HuH-7.5 (cell line): ENCODE results near the gene C14orf180.

Experiments
- DNase-seq: peaks from one replicate; pipeline ENCODE4 v3.0.0; 2011; ENCODE audit warnings: low spot score

The C14orf180 gene

DNA sequence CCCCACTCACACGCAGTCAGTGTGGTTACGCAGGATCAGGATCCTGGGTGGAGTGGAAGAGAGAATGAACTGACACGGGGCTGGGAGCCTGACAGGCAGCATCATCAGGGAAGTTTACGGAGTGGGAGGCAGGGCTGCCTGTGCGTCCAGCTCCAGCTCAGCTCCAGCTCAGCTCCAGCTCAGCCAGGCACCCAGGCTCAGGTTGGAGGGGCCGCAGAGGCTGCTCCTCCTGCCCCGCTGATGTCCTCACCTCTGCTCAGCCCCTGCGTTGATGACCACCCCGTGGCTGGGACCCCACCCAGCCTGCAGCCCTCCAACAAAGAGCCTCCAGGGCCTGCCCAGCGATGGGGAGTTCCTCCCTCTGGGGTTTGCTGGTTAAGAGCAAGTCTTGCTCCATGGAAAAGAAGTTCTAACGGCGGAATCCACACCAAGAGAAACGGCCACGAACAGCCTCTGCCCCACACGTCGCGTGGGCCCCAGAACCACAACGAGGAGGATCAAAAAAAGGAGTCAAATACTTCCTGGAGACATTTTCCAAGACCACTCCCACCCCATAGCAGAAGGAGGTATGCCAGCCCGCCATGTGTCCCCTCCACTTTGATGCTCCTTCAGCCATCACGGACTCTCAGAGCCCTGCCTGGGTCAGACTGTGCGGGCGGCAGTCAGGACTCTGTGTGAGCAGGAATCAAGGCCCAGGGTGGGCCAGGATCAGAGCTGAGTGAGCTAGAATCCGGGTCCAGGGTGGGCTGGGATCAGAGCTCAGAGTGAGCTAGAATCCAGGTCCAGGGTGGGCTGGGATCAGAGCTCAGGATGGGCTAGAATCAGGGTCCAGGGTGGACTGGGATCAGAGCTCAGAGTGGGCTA, 17.7 kb upstream of the C14orf180 start:
- no peak for DNase-seq

DNA sequence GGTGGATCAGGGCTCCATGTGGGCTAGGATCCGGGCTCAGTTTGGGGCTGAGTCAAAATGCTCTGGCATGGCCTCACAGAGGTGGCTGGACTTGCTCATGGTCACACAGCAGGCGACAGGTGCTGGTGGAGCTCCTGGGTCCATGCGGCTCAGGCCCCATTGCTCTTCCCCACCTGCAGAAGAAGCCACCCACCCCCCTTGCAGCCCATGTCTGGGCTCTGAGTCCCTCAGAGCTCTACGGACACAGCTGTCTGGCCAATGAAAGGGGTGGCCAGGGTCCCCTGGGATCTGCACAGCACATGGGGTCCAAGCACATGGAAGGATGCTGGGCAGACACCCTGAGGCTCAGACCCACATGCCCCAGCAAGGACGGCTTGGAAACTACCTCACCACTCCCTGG, 17.0 kb upstream of the C14orf180 start:
- DNase-seq, result no peak

DNA sequence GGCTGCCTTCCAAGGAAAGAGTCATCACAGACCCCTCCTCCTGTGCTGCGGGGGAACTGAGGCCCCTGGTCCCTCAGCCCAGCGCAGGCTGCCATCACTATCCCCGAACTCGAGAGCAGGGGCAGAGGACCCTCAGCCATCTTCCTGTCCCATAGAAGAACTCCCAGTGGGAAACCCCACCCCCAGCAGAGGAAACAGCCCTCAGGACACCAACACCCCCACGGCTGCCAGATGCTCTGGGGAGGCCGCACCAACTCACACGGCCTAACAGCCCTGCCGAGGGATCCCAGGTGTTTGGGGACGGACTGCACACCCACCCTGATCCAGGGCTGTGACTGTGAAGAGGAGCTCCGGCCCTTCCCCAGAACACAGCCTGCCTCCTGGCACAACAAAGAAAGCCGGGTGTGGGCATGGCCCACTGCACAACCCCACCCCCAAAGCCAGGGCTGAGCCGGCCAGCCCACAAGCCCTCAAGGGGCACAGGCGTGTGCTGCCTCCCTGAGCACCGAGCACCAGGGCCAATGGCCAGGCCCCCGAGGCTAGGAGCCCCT, 16.3 kb upstream of the C14orf180 start:
- no peak for DNase-seq

DNA sequence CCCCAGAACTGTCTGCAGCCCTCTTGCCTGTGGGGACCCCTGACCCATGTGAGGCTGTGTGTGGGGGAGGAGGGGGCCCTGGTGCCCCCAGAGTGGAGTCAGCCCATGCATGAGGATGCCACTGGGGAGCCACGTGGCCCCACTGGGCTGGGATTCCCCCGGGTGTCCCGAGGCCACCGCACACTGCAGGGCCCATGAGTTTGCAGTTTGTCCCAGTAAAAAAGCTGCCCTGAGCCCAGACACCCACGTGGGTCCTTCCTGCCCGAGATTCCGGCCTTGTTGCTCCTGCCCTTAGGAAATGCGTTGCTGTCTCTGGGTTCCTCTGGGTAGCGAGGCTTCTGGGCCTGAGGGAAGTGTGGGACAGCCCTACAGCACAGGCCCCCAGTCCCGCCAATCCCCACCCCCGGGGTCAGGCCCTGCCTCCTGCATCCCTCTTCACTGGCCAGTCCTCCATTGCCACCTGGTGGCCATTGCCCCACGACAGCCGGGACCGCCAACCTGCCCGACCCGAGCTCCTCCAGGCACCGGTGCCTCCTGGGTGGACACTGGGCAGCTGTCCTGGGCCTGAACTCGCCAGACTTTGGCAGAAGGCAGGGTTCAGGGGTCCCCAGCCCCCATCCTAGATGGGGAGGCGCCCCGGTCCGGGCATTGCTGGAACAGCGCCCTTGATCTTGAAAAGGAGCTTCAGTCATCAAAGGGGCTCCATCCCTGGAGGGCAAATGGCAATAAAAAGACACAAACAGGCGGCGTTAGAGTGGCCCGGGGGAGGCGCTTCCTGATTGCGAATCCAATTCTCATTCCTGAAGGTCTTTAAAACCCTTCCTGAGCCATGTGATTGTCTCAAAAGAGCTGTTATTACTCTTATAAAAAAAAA, 15.6 kb upstream of the C14orf180 start:
- DNase-seq, result peak; percentile 96

DNA sequence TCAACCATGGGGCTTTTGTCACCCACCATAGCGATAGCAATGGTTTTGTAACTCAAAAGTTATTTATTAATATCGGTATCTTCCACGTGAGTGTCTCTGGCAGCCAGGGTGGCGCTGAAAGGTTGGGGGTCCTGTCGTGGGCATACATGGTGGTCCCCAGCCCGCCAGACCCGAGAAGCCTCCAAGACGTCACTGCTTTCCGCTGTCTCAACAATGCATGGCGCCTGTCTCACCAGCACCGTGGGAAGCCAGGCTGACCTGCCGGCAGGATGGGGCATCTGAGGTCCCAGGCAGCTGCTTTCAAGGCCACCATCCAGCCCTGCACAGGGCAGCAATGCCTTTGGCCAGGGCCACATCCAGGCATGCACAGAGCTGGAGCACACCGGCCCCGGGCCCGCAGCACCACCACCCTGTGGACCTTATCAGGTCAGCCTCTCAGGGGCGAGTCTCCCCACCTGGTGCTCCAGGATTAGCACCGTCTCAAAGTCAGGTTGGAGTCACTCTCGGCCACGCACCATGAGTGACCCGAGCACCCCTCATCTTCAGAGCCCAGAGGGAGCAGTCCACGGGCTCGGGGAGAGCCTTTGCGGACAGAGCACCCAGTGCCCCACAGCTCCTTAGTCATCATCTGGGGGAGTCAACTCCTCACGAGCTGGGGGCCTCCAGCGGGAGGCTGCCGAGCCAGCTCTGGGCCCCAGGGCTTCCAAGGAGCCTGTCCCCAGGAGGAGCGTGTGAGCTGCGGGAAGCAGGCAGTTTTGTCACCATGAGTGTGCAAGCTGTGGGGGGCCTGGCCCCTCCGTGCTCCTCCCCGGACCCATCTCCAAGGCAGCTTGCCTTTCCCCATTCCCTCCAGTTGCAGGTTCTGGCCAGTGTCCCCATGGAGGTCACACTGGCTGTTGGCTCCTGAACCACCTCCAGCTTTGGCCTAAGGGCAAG, 14.6 kb upstream of the C14orf180 start:
- no peak for DNase-seq

DNA sequence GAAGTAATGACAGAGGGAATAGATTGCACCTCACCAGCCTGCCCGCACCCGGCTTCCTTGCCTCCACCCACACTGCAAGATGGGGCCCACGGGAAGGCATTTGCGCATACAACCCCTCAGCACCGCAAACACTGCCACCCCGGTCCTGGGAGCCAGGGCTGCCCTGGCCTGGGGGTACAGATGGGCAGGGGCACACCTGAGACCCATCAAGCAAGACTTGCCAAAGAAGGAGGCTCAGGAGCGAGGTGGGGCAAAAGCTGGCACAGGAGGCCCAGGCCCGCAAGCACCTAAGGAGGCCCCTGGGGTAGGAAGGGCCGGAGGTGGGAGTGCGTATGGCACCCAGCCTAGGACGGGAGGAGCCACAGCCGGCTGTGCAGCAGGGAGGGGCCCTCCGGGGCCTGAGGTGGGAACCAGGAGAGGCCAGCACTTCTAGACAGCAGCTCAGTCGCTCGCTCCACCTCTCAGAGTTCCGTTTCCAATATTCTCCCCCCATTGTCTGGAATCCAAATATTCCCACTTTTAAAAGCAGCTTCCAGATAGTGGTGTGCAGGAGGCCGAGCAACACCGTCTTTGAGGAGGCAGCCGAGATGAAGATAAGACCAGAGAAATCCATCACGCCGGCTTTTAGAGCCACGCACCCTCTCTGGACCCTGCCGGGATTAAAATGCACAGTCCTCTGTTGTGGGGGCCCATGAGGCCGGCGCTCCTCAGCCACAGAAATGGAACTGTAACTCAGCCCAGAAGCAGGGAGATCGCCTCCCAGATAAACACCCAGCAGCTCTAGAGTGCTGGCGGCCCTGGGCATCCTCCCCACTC, 12.2 kb upstream of the C14orf180 start:
- DNase-seq, result no peak

DNA sequence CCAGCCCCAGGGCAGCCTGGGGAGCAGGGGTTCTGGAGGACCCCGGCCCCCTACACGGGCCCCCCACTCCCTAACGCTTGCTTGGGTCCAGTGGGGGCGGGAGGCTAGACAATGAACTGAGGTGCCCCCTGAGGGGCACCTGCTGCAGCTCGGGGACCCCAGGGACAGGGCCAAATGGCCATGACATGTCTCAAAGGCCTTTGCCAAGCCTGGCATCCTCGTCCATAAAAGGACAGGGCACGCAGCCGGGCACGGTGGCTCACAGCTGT, 11.7 kb upstream of the C14orf180 start:
- DNase-seq, result no peak

DNA sequence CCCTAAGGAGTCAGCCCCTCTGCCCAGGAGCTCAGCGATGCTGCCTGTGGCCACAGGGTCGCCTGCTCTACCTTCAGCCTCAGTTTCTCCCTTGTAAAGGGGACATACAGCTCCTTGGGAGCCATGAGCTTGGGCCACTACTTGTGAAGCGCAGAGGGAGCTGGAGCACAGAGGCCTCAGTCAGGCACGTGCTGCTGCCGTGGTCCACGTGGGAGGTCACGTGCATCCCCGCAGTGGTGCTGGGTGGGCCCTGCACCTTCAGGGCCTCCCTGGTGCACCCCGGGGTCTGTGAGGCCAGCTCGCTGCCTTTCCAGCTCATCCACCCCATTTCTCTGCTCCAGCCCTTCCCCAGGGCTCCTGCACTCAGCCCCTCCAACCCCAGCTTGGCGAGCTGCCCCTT, 10.9 kb upstream of the C14orf180 start:
- no peak for DNase-seq

DNA sequence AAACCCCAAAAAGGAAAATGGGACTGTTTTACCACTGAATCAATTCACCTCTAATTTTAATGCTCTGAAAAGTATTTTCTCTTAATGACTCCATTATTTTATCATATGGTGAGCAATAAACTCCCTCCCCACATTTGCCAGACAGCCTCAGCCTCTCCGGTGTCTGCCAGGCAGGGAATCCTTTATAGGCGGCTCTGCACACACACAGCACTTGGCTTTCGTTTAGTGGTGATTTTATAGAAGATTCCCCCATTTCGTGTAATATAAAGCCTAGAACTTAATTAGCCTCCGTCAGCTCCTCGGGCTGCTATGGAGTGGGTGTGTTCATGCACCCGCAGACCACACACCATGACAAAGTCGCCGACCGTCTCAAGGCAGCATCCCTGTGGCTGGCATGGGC, 10.1 kb upstream of the C14orf180 start:
- DNase-seq, result no peak

DNA sequence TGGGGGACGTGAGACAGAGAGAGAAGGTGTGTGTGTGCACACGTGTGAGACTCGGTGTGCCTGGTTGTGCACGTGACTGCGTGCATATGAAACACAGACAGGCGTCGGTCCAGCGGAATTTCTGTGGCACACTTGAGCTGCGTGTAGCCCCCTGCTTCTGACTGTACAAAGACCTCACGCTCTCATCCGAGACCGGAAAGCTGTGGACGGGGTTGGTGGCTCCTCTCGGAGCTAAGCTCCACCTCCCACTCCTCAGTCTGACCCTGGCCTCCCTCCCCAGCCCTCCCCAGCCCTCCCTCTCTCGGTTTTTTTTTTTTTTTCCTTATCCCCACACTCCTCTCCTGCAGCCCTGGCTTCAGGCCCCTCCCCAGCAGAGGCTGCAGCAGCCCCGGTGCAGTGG, 8.3 kb upstream of the C14orf180 start:
- DNase-seq, result no peak

DNA sequence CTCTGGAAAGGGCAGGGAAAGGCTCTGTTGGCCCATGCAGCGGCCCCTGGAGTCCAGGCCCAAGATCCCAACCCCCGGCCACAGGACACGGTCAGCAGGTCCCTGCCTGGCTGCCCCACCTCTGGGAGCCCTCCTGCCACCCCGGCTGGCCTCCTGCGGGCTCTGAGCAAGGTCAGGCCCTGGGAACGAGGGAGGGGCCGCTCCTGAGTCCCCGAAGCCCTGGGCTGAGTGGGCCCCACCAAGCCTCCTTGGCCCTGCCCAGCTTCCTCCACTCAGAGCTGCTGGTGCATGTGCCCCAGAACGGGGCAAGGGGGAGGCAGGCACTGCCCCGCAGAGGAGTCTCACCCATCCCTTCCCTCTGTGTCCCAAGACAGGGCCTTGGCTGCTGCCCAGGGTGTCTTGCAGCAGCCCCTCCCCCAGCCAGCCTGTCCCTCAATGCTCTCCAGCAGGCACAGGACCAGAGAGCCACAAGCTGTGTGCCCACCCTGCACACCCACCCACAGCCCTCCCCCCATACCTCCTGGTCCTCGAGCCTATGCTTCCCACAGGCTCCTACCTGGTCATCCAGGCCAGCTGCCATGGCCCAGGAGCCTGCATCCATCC, 7.4 kb upstream of the C14orf180 start:
- no peak for DNase-seq

DNA sequence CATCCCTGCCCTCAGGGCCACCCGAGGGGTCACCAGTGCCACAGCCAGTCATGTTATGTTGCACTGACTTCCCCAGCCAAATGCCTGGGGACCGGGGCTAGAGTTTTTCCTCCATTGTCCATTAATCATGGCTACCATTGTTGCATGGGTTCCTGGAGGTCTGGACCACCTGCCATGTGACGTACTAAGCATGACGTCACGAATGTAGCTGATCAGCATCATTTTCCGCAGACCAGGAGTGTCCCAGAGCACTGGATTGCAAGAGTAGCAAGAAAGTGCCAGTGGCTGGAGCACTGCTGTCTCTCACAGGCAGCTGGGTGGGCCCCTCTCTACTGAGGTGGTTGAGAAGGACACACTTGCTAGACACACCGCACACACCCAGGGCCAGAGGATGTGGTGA, 6.9 kb upstream of the C14orf180 start:
- no peak for DNase-seq

DNA sequence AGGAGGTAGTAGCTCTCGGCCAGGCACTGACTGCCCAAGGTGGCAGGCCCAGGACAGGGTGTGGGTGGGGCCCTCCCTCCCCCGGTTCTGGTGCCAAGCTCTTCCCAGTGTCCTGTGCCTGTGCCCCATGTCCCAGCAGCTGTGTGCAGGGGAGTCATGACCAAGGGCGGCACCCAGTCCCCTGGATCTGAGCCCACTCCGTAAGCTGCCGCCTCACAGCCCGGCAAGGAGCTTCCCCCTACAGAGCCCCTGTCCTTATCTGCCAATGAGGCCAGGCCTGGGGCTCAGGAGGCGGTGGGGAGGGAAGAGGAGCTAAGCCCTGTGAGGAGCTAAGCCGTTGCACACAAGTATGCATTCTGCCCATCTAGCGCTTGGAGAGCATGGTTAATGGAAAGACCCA, 5.6 kb upstream of the C14orf180 start:
- DNase-seq, result no peak

DNA sequence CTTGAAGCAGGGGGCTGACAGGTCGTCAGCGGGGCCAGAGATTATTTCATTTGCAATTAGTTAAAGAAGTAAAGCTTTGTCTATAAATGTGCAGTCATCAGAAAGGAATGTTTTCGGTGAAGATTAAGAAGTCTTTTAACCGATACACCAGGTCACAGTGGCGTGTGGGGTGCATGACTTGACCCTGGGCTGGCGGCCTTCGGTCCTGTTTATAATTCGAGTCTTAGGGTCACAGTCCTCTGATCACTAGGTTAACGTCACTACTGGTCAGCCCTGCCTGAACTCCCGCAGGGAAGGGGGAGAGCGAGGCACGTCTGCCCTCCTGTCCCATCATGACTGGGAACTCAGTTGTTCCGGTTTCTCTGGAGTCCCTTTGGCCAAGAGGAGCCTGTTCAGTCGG, 5.0 kb upstream of the C14orf180 start:
- no peak for DNase-seq

DNA sequence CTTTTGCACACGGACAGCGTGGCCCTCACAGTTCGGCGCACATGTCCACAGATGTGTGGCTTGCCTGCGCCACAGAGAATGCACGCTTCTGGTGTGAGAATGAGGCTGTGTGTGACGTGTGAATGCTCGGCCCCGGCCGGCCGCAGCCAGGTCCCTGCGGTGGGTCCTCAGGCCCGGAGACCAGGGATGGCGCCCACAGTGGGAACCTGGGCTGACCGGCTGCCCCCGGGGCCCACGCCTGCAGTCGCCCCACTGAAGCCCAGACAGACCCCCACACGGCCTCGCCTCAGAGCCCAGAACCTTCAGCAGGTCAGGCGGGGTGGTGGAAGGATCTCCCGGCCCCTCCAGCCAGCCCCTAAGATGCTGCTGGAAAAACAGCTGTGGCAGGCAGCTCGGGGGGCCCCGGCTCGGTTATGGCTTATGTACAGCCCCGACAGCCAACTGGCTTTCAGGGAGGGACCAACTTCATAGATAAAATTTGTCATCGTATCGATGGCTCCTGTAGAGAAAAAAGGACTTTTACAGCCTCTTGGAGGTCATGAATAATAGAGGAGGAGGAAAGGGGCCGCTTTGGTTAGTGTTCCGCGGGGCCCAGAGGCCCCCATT, 4.5 kb upstream of the C14orf180 start:
- no peak for DNase-seq

DNA sequence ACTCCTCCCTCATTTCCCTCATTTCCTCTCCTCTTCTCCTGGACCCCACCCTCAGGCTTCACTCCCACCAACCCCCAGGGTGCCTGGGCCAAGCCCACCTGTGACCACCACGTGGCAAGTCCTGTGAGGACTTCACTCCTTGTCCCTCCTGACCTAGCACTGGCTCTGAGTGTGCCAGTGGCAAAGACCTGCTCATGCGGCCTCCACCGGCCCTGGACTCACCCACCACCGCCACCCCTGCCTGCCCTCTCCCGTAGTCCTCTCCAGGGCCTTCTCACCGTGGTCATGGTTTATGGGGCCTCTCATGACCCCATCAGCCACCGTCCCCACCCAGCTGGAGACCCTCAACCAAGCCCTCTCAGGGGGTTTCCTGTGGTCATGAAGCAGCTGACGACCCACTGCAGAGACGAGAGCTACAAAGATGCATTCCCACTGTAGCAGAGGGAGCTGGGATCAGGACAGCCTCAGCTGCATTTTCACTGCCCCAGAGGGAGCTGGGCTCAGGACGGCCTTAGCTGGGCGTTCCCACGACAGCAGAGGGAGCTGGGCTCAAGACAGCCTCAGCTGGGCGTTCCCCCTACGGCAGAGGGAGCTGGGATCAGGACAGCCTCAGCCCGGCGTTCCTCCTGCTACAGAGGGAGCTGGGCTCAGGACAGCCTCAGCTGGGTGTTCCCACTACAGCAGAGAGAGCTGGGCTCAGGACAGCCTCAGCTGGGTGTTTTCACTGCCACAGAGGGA, 3.2 kb upstream of the C14orf180 start:
- no peak for DNase-seq

DNA sequence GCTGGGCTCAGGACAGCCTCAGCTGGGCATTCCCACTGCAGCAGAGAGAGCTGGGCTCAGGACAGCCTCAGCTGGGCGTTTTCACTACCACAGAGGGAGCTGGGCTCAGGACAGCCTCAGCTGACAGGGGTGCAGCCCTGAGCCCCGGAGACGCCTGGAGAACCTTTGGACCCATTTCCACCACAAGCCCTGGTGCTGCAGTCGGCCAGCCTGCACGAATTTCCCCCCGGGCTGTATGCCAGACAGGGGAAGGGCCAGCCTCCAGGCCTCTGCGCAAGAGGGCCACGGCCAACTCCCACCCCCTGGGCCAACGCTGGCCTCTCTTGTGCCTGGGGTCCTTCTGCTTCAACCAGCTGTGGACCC, 2.6 kb upstream of the C14orf180 start:
- DNase-seq, result no peak

DNA sequence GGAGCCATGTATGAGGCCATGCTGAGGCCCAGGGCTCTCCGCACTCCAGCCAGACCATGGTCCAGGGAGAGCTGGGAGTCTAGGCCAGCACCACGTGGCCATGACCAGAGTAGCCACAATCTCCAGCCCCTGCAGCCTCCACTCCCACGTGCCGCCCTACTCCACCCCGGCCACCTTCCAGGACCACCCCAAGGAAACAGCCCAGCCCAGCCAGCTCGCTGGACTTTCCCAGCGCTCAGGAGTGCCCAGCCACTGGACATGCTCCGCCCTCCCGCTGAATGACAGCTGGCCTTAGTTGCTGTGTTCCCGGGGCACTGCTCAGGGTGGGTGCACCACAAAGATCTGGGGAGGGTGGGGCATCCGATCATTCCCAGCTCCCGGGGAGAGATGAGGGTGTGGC, 2.1 kb upstream of the C14orf180 start:
- DNase-seq, result no peak

DNA sequence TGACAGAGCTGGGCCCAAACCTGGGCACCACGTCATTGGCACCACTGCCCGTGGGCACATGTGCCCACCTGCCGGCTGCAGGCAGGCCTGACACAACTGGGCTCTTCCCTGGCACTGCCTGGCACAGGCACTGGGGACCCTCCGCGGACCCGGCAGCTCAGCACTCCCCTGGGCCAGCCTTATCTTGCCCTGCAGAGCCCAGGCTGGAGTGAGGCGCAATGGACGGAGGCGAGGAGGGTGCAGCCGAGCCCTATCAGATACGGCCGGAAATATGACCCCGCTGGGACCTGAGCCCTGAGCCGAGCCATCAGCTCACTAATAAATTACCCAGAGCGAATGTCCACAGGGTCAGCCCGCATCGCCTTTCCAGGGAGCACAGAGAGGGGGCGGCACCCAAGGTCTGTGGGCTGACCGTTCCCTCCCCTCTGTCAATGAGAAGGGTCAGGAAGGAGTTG, 1.7 kb upstream of the C14orf180 start:
- no peak for DNase-seq

DNA sequence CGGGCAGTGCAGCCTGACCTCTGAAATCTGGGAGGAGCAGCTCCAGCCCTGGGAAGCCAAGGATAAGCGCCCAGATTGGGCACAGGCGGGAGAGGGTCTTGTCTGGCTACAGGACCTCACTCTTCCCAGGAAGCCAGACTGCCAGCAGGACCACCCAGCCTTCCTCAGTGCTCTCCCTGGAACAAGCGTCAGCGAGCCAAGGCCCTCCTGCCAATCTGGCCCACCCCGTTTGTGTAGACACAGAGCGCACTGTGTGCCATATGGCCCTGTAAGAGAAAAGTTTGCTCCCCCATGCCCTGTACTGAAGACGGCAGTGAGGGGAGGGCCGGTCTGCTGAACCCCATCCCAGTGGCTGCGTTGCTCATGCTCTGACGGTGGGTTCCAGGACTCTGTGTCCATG, 1.2 kb upstream of the C14orf180 start:
- no peak for DNase-seq
